Upper lobe of left lung (tissue), 4 donors: ENCODE measurements around the gene GRPR.

Source experiments
- EP300 ChIP-seq, 4 donors: sonication (generic); formaldehyde crosslinking; IDR thresholded peaks; one replicate each; pipeline ENCODE4 v1.5.1; 2017; ENCODE audit warnings: antibody characterized with exemption in 4 of 4, control low read depth in 2 of 4
- POLR2A ChIP-seq, 4 donors: fragments of 450-650 bp; IDR thresholded peaks; one replicate each; pipeline ENCODE4 v1.5.1; 2016 to 2017; ENCODE audit warnings: antibody characterized with exemption in 4 of 4, mild to moderate bottlenecking in 2 of 4

GRCh38 chrX:16089086-16089485 is 34.3 kb upstream of the GRPR start:
- TF ChIP-seq POLR2A (IDR thresholded peaks at IDR 0.05) (no peak), EP300 (IDR thresholded peaks at IDR 0.05) (no peak)
